ENCODE measurements around the gene UBE2L6.

UBE2L6 gene

DNA sequence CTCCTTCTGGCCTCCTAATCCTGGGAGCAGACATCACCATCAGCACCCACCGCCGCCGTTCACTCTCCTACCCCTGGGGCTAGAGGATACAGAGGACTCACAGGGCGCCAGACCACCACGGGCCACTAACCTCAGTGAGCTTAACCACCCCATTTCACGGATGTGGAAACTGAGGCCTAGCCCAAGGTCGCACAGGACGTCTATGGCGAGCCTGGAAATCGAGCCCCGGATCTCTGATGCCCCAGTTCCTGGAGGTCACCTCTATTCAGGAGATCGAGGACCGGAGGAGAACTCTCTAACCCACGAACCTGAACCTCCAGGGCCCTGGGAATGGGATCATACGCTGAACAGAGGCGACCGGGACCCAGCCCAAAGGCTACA lies 37.3 kb downstream of the UBE2L6 start:
- DNase-seq (ENCODE audit: low spot score), result no peak

DNA sequence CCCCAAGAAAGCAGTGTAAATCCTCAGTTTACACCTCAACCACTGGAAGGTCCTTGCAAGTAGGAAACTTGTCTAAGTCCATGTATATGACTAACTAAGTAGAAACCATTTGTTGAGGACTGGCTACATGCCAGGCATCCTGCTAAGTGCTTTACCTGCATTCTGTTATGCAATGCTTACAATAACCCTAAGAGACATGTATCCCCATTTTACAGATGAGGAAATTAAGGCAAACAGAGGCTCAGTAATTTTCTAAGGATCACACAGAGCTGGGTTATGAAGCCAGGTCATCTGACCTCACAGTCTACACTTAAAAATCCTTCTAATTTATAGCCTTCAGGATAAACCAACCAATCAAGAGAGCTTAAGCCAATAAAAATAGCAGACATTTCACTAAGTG lies 38.5 kb downstream of the UBE2L6 start:
- DNase-seq (ENCODE audit: low spot score), result no peak

DNA sequence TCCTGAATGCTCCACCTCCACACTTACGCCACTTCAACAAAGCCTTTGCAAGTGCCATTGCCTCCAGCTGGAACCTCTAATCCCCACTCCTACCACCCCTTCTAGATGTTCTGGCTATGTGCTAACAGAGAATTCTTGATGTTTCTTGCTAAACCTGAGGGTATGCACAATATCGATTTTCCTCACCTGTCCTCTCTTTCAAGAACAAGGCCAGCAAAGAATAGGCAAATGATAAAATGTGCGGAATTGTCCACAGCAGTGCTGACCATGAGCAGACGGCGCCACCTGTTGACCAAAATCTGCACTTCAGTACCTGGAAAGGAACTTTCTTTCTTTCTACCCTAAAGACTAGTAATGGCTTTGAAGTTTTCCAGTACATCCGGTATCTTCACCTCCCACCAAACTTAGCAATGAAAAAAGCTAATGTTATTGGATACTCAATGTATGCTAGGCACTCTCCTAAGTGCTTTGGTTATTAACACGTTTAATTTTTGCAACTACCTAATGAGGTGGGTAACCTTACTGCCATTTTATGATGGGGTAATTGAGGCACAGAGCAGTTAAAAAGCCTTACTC lies 40.3 kb downstream of the UBE2L6 start:
- DNase-seq (ENCODE audit: low spot score), result peak; percentile 49

DNA sequence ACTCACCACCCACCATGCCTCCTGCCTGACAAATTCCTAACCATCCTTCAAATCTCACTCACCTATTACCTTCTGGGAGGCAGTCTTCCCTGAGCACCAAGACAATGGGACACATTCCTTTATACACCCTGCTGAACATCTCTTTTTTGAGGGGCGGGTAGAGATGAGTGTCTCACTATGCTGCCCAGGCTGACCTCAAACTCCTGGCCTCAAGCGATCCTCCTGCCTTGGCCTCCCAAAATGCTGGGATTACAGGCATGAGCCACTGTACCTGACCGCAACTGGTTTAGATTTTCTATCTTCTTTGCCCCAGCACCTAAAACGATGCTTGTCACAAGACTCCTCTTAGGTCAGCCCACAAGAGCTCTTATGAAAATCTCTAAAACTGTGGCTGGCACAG lies 44.1 kb downstream of the UBE2L6 start:
- DNase-seq (ENCODE audit: low spot score), result no peak

DNA sequence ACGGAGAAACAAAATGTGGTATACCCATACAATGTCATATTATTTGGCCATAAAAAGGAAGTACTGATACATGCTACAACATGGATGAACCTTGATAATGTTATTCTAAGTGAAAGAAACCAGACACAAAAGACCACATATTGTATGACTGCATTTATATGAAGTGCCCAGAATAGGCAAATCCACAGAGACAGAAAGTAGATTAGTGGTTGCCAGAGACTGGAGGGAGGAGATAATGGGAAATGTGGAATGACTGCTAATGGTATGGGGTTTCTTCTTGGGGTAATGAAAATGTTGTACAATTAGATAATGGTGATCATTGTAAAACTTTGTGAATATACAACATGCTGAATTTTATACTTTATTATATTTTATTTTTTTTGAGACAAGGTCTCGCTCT lies 46.4 kb downstream of the UBE2L6 start:
- DNase-seq (ENCODE audit: low spot score), result no peak

DNA sequence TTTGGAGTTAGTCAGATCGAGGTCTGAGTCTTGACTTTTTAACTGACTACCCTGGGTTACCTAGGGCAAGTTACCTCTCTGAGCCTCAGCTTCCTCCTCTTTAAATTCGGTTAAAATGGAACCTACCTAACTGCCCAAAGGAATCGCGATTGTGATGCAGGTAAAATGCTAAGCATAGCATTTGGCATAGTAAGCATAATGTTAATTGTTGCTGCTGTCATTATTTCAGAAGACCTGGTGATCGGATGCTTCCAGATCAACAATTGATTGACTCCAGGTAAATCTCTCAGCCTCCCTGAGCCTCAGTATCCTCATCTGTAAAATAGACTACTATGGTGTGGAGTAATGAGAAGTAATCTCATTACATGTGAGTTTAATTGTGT lies 51.4 kb downstream of the UBE2L6 start:
- DNase-seq (ENCODE audit: low spot score), result no peak

DNA sequence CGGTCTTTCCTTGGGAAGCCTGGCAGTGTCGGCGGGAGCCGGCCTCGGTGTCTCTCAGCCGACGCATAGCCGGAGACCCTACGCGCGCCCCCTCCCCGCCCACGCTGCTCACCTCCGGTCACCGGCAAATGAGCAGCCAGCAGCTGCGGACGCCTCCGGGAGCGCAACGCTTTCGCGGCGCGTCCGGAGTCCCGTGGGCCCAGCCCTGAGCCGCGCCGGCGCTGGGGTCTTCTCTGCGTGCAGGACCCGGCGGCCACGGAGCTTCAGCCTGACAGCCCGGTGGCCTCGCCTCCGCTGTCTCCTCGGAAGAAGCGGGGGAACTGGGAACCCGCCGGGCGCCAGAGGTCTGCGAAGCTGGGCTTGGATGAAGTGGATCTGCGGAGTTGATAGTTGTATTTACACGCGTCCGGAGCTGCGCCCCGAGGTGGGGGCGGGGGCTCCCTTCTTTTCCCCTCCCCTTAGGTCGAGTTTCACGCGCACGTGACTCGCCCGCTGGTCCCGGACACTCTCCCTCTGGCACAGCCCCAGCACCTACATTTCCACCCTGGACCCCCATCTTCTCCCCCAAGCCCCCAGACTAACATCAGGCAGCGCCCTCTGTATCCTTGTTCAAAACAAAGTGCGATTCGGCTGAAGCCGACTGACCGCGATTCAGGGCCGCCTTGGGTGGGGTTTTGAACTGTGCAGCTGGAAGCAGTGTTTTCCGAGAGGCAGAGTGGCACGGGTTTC lies 52.0 kb downstream of the UBE2L6 start, which contains the start of gene SLC43A1:
Gene SLC43A1 (minus strand): TSS at position 371 of the 729 bp plus-strand sequence. CDS start 1,591 bp downstream, outside the sequence.
- peak; percentile 57 for DNase-seq (ENCODE audit: low spot score)

DNA sequence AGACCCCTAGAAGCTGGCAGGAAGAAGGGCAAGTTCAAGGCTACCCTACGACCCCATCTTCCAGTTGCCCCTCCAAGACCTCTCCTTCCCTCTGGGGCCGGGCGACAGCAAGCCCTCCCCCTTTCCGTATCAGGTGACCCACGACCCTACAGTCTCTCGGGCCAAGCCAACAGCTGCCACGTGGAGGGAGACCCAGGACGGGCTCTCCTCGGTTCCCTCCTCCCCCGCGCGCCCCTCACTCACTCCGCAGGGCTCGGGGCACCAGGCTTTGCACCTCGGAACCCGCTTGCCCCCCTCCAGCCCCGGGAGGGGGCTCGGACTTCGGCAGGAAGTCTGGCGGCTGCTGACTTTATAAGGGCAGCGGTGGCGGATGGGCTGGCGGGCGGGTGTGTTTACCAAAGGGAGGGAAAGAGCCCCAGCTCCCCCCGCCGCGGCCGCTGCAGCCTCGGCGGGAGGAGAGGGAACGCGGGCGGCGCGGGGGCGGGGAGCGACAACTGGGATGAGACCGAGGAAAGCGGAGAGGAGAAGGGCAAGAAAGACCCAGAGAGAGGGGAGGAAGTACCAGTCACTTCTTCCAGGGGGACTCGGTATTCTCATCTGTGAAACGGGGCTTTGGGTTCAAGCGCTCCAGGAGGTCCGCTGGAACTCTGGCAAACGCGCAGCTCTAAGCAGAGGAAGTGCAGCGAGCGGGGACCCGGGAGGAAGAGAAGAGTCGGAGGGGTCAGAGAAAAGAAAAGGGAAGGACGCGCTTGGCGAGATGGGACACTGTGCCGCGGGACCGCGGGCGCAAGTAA lies 52.7 kb downstream of the UBE2L6 start:
- DNase-seq (ENCODE audit: low spot score), result peak; percentile 63

DNA sequence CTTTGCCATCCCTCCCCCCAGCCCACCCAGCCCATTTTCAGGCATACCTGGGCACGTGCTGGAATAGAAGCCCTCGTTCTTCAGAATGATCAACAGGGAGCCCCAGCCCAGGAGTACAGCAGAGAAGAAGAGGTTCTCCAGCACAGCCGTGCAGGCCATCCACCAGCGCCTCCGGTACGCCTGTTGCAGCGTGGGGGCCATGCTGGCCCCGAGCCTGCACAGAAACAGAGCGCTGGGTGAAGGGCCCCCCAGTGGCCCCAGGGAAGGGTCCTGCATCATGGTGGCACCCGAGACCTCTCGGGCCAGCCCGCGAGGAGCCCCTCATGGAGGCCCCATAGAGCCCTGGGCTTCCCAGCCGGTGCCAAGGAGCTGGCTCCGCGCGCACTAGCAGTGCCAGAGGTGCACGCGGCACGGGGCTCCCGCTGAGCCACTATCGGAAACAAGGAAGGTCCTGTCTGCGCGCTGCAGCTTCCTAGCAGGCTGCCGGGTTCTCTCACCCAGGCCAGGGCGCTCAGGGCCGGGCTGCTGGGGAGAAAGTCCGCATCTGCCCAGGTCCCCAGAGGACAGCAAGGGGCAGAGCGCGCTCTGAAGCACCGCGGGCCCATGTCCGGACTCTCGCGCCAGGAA lies 53.4 kb downstream of the UBE2L6 start:
- DNase-seq (ENCODE audit: low spot score), result peak; percentile 62

DNA sequence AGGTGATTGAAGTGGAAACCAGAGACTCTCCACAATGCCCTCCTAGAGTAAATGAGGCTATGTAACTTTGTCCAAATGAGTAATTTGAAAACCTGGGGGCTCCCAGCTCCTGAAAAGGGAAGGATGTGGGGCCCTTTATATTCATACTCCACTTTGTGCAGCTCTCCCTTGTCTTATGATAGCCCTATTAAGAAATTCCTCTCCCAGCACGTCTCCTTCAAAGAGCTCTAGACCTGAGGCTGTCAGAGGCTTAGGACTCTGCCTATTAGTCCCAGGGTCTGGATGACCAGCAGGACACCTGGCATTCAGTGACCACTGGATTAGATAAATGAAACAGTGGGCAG lies 54.0 kb downstream of the UBE2L6 start:
- DNase-seq (ENCODE audit: low spot score), result no peak

DNA sequence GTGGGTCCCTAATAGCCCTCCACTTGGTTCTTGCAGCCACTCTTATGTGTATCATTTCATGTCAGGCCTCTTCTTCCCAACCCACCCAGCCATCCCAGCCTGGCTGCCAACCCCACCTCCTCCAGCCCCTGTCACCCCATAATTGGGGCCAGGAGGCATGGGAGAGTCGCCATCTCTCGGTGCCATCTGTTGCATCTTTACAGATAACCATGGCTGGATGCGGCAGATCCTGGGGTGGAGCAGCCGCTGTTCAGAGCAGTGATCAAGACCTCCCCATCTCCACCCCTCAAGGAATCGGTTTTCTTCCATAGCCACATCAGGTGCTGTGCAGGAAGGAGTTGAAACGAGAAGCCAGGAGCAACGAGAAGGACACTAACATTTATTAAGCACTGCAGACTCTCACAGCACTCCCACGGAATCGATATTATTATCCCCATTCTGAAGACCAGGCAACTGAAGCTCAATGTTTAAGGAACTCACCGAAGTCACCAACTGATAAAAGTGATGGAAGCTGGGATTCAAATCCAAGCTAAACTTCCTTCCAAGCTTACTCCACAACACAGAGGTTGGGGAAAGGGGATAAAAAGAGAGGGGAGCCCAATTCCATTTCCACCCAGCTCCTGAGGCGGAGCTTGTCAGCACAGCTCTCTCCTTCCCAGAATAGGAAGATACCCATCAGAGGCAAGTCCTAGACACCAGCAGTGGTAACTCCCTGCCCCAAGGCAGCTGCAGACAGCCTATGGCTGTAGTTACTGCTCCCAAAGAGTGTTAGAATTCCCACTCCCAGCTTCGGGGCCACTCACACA lies 54.6 kb downstream of the UBE2L6 start:
- no peak for DNase-seq (ENCODE audit: low spot score)

DNA sequence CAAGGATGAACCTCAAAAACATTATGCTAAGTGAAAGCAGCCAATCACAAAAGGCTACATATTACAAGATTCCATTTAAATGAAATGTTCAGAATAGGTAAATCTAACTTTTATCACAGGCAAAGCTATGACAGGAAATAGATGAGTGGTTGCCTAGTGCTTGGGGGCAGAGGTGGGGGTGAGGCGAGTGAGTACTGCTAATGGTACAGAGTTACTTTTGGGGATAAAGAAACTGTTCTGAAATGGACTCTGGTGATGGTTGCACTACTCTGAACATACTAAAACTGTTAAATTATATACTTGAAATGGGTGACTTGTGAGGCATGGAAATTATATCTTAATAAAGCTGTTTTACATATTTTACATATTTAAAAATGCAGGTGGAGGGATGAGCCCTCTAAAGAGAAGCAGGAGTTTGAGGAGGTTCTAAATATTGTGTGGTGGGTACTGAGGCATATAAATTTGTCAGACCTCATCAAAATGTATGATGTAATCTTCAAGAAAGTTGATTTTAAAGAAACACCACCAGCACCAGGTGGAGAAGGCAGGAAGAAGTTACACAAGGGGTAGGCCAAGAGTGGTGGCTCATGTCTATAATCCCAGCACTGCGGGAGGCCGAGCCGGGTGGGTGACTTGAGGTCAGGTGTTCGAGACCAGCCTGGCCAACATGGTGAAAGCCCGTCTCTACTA lies 55.6 kb downstream of the UBE2L6 start:
- DNase-seq (ENCODE audit: low spot score), result peak; percentile 68

DNA sequence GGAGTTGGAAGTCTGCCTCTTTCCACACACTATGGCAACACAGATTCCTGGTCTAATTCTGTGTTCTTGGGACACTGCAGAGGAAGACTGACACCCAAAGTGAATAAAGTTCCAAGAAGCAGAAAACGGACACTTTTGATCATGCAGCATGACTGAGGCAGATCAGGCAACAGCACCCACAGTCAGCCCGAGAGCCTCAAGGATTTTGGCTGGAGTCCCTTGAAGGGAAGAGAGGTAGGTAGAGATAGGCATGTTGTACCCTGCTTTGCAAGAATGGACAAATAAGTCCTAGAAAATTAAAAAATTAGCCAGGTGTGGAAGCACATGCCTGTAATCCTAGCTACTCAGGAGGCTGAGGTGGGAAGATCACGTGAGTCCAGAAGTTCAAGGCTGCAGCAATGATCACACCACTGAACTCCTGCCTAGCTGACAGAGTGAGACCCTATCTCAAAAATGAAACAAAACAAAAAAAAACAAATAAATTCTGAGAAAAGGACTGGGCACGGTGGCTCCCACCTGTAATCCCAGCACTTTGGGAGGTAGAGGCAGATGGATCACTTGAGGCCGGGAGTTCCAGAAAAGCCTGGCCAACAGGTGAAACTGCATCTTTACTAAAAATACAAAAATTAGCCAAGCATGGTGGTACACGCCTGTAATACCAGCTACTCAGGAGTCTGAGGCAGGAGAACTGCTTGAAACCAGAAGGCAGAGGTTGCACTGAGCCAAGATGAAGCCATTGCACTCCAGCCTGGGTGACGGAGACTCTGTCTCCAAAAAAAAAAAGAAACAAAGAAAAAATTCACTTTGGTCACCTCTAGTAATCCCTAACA lies 58.9 kb downstream of the UBE2L6 start:
- DNase-seq (ENCODE audit: low spot score), result no peak

DNA sequence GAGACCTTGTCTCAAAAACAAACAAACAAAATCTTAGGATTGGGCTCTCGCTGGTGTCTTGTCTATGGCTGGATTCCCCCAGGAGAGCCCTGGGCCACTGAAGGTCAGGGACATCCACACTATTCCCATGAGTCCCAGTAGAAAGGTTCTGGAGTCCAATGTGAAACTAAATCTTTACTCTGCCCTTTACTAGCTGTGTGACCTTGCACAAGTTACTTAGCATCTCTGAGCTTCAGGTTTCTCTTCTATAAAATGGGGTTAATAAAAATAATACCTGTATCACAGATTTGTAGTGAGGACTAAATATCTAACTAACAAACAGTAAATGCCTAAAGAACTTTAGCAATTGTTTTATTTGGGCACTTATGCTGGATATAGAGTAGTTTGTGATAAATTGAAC lies 61.0 kb downstream of the UBE2L6 start:
- no peak for DNase-seq (ENCODE audit: low spot score)

DNA sequence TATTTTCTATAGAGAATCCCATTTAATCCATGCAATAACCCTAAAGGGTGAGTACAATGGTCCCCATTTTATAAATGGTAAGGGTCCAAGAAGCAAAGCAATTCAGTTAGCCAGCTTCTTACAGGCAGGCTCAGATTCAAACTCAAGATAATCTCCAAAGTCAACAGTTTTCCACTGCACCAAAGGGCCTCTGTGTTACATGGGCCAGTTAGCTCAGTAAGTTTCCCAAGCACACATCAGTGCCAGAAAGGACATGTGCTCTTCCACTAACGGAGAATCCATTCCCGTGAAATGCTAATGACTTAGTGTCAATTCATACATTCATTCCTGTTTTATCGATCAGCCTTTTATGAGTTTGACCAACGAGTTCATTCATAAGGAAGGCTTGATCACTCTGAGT lies 63.0 kb downstream of the UBE2L6 start:
- DNase-seq (ENCODE audit: low spot score), result no peak

DNA sequence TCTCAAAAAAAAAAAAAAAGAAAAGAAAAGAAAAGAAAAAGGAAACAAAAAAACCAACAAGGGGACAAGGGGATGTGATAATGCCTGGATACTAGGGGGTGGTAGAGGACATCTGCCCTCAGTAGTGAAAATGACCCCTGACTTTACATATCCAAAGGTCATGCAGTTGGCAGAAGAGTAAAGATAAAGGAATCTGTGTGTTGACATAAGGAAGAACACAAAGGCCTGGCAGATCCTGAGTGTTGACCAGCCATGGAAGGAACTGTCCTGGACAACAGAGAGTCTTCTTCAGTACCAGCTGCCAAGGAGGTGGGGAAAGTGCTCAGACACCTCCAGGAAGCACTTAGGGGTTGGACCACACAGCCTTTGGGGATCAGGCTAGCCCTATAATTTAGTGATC lies 64.6 kb downstream of the UBE2L6 start:
- no peak for DNase-seq (ENCODE audit: low spot score)

DNA sequence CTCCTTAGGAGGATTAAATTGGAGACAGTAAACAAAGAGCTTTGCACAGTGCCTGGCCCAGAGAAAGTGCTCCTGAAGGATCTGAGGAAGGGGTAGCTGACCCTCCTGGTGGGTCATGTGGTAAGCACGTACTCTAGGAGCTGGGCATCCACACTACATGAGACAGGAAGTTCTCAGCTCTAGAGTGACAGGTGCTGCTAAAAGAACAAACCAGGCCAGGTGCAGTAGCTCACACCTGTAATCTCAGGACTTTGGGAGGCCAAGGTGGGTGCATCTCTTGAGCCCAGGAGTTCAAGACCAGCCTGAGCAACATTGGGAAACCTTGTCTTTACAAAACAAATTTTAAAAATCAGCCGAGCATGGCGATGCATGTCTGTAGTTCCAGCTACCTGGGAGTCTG lies 65.1 kb downstream of the UBE2L6 start:
- no peak for DNase-seq (ENCODE audit: low spot score)

DNA sequence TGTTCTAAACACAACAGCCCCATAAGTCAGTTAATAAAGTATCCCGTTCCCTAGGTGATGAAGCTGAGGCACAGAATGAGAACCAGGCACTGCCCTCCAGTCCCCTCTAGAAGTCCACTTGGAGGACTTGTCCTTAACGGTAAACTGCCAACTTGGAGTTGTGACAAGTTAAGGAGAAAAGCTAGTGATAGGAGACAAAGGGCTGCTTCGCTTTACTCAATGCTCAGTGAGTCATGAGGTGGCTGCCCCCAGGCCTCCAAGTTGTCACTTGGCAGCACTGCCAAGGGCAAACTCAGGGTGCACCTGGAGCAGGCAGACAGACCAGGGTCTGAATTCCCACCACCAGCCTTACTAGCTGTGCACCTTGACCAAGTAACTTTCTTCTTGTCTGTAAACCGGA lies 65.5 kb downstream of the UBE2L6 start:
- no peak for DNase-seq (ENCODE audit: low spot score)
